HG03571 (cell line): ENCODE results near the gene HDAC7.

ENCODE experiments used
- ATAC-seq: cut with Tn5 transposase; IDR thresholded peaks from one replicate; pipeline ENCODE4 v1.9.1; 2021; ENCODE audit not compliant: unreplicated experiment

Gene HDAC7

DNA sequence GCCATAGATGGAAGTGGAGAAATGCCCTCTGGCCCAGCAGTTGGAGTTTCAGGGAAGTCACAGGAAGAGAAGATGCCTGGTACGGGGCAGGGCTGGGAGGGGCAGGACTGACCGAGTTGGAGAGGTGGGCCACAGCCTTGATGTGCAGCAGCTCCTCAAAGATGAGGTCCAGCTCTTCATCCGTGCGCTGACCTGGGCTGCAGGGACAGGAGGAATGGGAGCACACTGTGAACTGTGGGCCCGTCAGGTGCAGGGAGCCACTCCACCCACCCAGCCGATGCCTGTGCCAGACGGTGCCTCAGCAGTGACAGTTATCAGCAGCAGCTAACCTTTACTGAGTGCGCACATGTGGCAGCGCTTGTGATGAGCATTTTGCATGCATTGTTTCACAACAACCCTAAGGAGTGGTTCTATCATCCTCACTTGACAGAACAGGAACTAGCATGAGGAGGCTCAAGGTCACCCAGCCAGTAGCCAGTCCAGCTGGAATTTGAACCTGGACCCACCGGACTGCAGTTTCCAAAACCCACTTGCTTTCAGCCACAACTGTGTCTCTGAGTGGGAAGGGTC, 69.4 kb downstream of the HDAC7 start:
- ATAC-seq, result no peak

GRCh38 chr12:47748899-47749298, 70.8 kb downstream of the HDAC7 start:
- ATAC-seq, result no peak

DNA sequence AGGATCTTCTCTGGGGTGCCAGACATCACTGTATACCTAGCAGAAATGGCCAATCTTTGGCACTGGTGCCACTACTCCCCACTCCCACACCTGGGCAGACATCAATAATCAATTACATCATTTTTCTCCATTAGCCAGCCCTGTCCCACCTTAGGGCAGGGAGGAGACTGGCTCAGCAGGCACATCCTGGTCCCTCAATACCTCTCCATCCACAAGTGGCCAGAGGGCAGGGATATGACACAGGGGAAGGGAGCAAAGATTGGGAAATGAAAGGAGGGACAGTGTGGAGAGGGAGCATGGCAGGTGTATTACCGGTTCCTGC, 71.2 kb downstream of the HDAC7 start:
- no peak for ATAC-seq

- ATAC-seq, result no peak
These were observed 71.9 kb downstream of the HDAC7 start for GRCh38 chr12:47747596-47748506.

GRCh38 chr12:47747126-47747525, 72.6 kb downstream of the HDAC7 start:
- no peak for ATAC-seq

DNA sequence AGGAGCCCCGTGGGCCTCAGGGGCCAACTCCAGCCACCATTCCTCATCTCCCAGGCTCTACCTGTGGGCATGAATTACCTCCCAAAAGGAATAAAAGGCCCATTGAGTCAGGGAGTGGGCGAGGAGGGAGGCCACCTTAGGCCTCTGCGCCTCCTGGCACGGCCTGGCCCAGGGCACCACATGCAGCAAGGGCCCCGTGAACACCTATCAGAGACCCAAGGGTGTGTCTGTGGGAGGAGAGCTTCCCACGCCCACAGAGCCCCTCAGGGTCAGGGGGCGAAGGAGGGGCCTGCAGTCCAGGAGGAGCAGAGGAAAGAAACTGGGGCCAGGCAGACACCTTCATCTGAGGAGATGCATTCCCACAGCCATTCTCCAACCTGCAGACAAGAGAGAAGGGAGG, 73.2 kb downstream of the HDAC7 start:
- ATAC-seq, result no peak

GRCh38 chr12:47746073-47746472, 73.6 kb downstream of the HDAC7 start:
- no peak for ATAC-seq

- no peak for ATAC-seq
These were observed 74.1 kb downstream of the HDAC7 start for GRCh38 chr12:47745485-47746041.

GRCh38 chr12:47744778-47745436, 74.8 kb downstream of the HDAC7 start:
- ATAC-seq, result no peak

- no peak for ATAC-seq
These were observed 75.6 kb downstream of the HDAC7 start for GRCh38 chr12:47744005-47744651.

DNA sequence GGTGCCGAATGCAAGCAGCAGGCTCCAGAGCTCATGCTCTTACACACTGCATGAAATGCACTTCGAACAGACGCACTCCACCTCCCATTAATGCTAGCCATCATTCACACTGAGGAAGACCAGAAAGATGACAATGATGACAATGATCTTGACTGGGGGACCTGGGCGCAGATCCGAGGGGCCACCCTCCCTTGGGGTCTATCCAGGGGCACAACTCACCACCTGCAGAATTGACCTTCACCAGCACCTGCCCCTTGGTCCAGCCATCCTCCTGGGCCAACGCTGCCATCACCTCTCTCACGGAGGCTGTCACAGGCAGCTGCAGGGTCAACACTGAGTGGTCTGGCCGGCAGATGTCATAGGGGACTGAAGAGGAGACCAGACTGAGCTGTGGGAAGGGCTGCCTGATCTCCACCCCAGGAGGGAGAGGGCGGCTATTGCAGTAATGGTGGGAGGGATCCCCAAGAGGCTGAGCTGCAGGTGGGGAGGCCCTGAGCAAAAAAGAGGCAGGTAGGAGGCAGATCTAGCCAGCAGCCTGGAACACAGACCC, 76.3 kb downstream of the HDAC7 start:
- no peak for ATAC-seq

- no peak for ATAC-seq
These were observed 77.4 kb downstream of the HDAC7 start for GRCh38 chr12:47742253-47742825.

DNA sequence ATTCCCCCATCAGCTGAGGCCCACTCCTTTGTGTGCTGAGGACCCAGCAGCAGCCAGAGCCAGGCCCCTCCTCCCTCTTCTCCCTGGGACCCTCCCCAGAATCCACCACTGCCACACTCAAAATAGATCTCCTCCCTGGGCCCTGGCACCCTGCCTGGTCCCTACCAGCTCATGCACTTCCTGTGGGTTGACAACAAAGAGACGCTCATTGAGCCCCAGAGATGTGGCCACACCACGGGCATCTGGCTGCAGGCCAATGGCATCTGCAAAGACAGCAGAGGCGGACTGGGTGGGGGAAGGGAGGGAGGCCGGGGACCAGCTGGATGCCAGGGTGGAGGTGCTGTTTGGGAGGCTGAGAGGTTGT, 78.4 kb downstream of the HDAC7 start:
- no peak for ATAC-seq

- peak; percentile 52 for ATAC-seq
These were observed 78.9 kb downstream of the HDAC7 start for GRCh38 chr12:47740606-47741339.

DNA sequence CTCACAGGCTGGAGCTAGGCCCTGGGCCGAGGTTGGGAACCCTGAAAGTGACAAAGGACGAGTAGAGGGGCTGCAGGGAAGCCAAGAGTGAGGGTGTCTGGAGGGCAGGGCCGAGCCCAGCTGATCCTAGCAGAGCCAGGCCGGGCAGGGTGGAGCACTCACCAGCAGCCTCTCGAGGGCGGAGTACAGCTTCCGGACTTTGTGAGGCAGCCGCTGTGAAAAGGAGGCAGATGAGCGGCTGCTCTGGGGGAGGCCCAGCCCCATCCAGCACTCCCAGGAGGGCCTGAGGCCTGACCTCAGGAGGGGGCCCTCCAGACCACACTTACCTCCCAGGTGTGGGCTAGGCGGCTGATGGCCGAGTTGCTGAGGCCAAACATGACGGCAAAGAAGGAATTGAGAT, 79.7 kb downstream of the HDAC7 start:
- ATAC-seq, result peak; percentile 58

GRCh38 chr12:47739297-47739696, 80.4 kb downstream of the HDAC7 start:
- no peak for ATAC-seq

- no peak for ATAC-seq
These were observed 81.6 kb downstream of the HDAC7 start for GRCh38 chr12:47737936-47738594.

- ATAC-seq, result no peak
These were observed 82.6 kb downstream of the HDAC7 start for GRCh38 chr12:47736877-47737676.

- ATAC-seq, result no peak
These were observed 83.5 kb downstream of the HDAC7 start for GRCh38 chr12:47736216-47736615.
